Measurements from ENCODE around the gene GORASP2.

The GORASP2 gene

DNA sequence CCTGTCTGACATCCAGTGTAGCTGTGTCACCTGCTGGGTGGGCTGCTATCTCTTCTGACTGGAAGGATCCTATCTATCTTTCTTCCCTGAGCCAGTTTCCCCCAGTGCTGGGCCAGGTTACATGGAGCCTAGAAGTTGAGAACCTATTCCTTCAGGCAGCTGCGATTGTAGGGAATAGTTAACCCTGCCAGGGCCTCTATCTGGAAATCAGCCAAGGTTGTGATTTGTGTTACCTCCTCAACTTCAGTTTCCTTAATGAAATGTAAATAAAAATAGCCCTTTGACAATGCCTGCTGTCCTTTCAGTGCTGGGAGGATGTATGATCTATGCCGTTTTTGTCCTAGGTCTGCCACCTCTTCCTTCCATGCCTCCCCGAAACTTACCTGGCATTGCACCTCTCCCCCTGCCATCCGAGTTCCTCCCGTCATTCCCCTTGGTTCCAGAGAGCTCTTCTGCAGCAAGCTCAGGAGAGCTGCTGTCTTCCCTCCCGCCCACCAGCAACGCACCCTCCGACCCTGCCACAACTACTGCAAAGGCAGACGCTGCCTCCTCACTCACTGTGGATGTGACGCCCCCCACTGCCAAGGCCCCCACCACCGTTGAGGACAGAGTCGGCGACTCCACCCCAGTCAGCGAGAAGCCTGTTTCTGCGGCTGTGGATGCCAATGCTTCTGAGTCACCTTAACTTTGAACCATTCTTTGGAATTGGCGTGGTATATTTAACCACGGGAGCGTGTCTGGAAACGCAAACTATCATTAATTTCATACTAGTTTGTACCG, 36.6 kb downstream of the GORASP2 start:
- no peak overlapping the region for H3K4me3 ChIP-seq (ENCODE audit: low read length)
- no peaks in the 10 kb centered on the region for H4K20me1 ChIP-seq (ENCODE audit: control insufficient read depth, insufficient read depth, low read depth, low read length)
- 0 out of 2 replicates have a peak, but pooled peaks cover 4% of the 10 kb centered on the region for H3F3A ChIP-seq (ENCODE audit: control insufficient read depth, insufficient read depth)
- no peaks in the 10 kb centered on the region for H3K9me3 ChIP-seq (ENCODE audit: control insufficient read depth, insufficient read depth, low read length)
- H3K79me2 ChIP-seq (ENCODE audit: control insufficient read depth, low read length), result no peaks in the 10 kb centered on the region
- peaks cover 72% of the 10 kb centered on the region for H3K36me3 ChIP-seq (ENCODE audit: control insufficient read depth, low read length)
- H3K4me1 ChIP-seq (ENCODE audit: control insufficient read depth, low read length), result no peaks in the 10 kb centered on the region
- H3K27ac ChIP-seq (ENCODE audit: low read depth, low read length), result no peak overlapping the region
- no peaks in the 10 kb centered on the region for H3K27me3 ChIP-seq (ENCODE audit: control insufficient read depth, low read length)
- no peaks in the 10 kb centered on the region for H3K9me2 ChIP-seq (replicated peaks; ENCODE audit: control insufficient read depth, low read length)
- no peak overlapping the region for H3K4me2 ChIP-seq (ENCODE audit: low read length)
- TF ChIP-seq, protein P1, sequence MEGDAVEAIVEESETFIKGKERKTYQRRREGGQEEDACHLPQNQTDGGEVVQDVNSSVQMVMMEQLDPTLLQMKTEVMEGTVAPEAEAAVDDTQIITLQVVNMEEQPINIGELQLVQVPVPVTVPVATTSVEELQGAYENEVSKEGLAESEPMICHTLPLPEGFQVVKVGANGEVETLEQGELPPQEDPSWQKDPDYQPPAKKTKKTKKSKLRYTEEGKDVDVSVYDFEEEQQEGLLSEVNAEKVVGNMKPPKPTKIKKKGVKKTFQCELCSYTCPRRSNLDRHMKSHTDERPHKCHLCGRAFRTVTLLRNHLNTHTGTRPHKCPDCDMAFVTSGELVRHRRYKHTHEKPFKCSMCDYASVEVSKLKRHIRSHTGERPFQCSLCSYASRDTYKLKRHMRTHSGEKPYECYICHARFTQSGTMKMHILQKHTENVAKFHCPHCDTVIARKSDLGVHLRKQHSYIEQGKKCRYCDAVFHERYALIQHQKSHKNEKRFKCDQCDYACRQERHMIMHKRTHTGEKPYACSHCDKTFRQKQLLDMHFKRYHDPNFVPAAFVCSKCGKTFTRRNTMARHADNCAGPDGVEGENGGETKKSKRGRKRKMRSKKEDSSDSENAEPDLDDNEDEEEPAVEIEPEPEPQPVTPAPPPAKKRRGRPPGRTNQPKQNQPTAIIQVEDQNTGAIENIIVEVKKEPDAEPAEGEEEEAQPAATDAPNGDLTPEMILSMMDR (IDR thresholded peaks at IDR 0.05; ENCODE audit: low read depth, low read length, poor library complexity, severe bottlenecking), result no peak
- TF ChIP-seq EZH2phosphoT487 (IDR thresholded peaks at IDR 0.05; ENCODE audit: borderline replicate concordance, low read length), result no peak

DNA sequence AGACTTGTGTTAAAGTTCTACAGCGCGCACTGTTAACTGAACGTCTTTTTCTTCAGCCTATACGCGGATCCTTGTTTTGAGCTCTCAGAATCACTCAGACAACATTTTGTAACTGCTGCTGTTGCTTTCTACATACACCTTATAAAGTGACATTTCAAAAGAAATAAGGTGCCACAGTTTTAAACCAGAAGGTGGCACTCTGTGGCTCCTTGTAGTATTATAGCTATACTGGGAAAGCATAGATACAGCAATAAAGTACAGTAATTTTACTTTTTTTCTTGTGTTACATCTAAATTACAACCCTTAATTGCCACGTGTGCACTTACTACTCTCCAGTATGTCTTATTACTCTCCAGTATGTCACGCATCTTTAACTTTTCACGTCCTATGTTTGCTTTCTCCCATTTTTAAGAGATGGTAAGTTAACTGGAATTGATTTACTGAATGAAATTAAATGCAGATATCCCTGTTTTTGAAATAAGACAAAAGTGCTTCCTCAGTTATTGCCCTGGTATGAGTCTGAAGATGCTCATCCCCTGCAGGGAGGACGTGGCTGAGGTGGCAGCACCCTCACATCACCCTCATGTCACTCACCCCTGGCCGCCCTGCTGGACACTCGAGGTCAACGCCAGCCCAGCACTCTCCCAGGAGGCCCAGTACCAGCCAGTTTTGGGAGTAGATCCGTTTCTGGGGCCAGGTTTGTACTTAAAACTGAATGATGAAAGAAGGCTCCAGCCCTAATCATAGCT, 37.8 kb downstream of the GORASP2 start:
- TF ChIP-seq, protein P1 (IDR thresholded peaks at IDR 0.05; ENCODE audit: low read depth, low read length, poor library complexity, severe bottlenecking), result peak; percentile 32
- TF ChIP-seq EZH2phosphoT487 (IDR thresholded peaks at IDR 0.05; ENCODE audit: borderline replicate concordance, low read length), result no peak
- peaks cover 60% of the 10 kb centered on the region for H3K36me3 ChIP-seq (ENCODE audit: control insufficient read depth, low read length)
- H3K79me2 ChIP-seq (ENCODE audit: control insufficient read depth, low read length), result no peaks in the 10 kb centered on the region
- no peaks in the 10 kb centered on the region for H3K9me3 ChIP-seq (ENCODE audit: control insufficient read depth, insufficient read depth, low read length)
- 0 out of 2 replicates have a peak, but pooled peaks cover 4% of the 10 kb centered on the region for H3F3A ChIP-seq (ENCODE audit: control insufficient read depth, insufficient read depth)
- no peaks in the 10 kb centered on the region for H3K27me3 ChIP-seq (ENCODE audit: control insufficient read depth, low read length)
- H3K4me2 ChIP-seq (ENCODE audit: low read length), result no peak overlapping the region
- H3K9me2 ChIP-seq (replicated peaks; ENCODE audit: control insufficient read depth, low read length), result no peaks in the 10 kb centered on the region
- H3K4me1 ChIP-seq (ENCODE audit: control insufficient read depth, low read length), result no peaks in the 10 kb centered on the region
- no peak overlapping the region for H3K27ac ChIP-seq (ENCODE audit: low read depth, low read length)
- no peaks in the 10 kb centered on the region for H4K20me1 ChIP-seq (ENCODE audit: control insufficient read depth, insufficient read depth, low read depth, low read length)
- H3K4me3 ChIP-seq (ENCODE audit: low read length), result no peak overlapping the region

DNA sequence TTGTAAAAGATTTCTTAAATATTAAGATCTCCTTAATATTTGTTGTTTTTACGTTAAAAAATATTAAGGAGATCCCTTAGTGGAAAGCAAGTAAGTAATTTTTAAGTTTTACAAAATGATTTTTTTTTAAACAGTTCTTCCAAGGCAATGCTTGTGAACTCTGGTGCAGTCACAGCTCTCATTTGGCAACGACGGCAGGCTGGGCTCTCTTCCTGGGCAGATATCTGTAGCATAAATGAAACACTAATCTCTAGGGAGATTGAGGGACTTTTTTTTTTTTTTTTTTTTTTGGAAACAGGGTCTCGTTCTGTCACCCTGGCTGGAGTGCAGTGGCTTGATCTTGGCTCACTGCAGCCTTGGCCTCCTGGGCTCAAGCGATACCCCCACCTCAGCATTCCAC, 38.5 kb downstream of the GORASP2 start:
- H3K36me3 ChIP-seq (ENCODE audit: control insufficient read depth, low read length), result peaks cover 53% of the 10 kb centered on the region
- H3K27me3 ChIP-seq (ENCODE audit: control insufficient read depth, low read length), result no peaks in the 10 kb centered on the region
- no peak overlapping the region for H3K4me2 ChIP-seq (ENCODE audit: low read length)
- no peak overlapping the region for H3K27ac ChIP-seq (ENCODE audit: low read depth, low read length)
- no peaks in the 10 kb centered on the region for H3K79me2 ChIP-seq (ENCODE audit: control insufficient read depth, low read length)
- H4K20me1 ChIP-seq (ENCODE audit: control insufficient read depth, insufficient read depth, low read depth, low read length), result no peaks in the 10 kb centered on the region
- peaks cover 7% of the 10 kb centered on the region for H3F3A ChIP-seq (ENCODE audit: control insufficient read depth, insufficient read depth)
- no peaks in the 10 kb centered on the region for H3K9me2 ChIP-seq (replicated peaks; ENCODE audit: control insufficient read depth, low read length)
- peaks cover under 1% of the 10 kb centered on the region for H3K4me1 ChIP-seq (ENCODE audit: control insufficient read depth, low read length)
- no peak overlapping the region for H3K4me3 ChIP-seq (ENCODE audit: low read length)
- no peak for TF ChIP-seq EZH2phosphoT487 (IDR thresholded peaks at IDR 0.05; ENCODE audit: borderline replicate concordance, low read length)
- TF ChIP-seq, protein P1 (IDR thresholded peaks at IDR 0.05; ENCODE audit: low read depth, low read length, poor library complexity, severe bottlenecking), result no peak
- no peaks in the 10 kb centered on the region for H3K9me3 ChIP-seq (ENCODE audit: control insufficient read depth, insufficient read depth, low read length)

Data from DOHH2 (cell line).